Fibroblast of the aortic adventitia (primary cell): ENCODE measurements around the gene DUSP9. TPM values are rescaled to one million over a fixed set of nuclear protein-coding genes. Genes with fewer than 3 reads are reported as not detected.

Experiments used
- DNase-seq: peaks from one replicate; pipeline ENCODE4 v3.0.0-alpha.2; 2010; ENCODE audit warnings: low read depth
- H3K4me3 ChIP-seq: 2 replicates; pipeline ENCODE4 v1.5.1; 2011; ENCODE audit warnings: low read depth, mild to moderate bottlenecking, control low read depth, low read length, moderate library complexity
- total RNA-seq: library from RNA; depleted of rRNA; stranded (reverse); fragments of >200 nt; gene quantifications from 2 replicates; pipeline ENCODE4 v1.2.3, GENCODE V29; 2012; ENCODE audit warnings: low replicate concordance
- TF ChIP-seq, protein P1 (sequence below): IDR thresholded peaks from 2 replicates; pipeline ENCODE4 v1.5.1; 2011; ENCODE audit warnings: mild to moderate bottlenecking, low read length, control low read depth, inconsistent platforms; ENCODE audit not compliant: insufficient read depth

DUSP9 gene
- total RNA-seq, 1 donor, result not detected

DNA sequence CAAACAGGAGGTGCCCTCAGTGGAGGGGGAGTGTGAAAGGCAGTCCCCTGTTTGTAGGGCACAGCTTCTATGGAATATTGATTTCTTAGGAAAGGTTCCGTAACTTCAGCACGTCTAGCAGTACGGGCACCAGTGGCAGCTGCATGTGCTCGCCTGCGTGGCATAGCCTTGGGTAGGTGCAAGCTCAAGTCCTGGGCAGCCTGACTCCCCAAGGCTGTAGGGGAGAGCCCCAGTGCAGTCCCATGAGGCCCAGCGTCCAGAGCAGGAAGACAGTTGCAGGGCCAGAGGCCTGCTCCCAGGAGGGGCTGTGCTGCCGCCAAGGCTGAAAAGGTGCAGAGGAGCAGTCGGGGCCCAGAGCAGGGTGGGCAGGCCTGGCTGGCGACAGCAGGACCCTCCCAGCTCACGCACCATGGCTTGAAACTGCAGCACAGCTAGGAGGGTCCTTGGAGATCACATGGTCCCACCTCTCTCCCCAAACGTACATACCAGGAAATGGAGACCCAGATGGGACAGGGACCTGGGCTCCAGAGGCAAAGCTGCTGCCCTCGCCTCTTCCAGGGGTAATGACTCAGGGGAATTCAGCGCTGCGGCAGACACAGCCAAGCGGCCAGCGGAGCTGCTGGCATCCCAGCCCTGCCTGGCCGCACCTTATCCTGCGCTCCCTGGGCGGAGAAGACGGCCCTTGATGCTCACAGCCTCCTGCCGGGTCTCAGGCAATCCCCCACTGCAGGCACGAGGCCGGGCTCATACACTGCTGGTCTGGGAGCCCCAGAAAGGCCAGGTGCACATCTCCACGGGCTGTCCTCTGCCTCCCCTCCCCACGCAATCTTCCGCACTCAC, 6.0 kb upstream of the DUSP9 start:
- H3K4me3 ChIP-seq, result no peak overlapping the region
- no peak for DNase-seq
- TF ChIP-seq, protein P1, sequence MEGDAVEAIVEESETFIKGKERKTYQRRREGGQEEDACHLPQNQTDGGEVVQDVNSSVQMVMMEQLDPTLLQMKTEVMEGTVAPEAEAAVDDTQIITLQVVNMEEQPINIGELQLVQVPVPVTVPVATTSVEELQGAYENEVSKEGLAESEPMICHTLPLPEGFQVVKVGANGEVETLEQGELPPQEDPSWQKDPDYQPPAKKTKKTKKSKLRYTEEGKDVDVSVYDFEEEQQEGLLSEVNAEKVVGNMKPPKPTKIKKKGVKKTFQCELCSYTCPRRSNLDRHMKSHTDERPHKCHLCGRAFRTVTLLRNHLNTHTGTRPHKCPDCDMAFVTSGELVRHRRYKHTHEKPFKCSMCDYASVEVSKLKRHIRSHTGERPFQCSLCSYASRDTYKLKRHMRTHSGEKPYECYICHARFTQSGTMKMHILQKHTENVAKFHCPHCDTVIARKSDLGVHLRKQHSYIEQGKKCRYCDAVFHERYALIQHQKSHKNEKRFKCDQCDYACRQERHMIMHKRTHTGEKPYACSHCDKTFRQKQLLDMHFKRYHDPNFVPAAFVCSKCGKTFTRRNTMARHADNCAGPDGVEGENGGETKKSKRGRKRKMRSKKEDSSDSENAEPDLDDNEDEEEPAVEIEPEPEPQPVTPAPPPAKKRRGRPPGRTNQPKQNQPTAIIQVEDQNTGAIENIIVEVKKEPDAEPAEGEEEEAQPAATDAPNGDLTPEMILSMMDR, result no peak

DNA sequence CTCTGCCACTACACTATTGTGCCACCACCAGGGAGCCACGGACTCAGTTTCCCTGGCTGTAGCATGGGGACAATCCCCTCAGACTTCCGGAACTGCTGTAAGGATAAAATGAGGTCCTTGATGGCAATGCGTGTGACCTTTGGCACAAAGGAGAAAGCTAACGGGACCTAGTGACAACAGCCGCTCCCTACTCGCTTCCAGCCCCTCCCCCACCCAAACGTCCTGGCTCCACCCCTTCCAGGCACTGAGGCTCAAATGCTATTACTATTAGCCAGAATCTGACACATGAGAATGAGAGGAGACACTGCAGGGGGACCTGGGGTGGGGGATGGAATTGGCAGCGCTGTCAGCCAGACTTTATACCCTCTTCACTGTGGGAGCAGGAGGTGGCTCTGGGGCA, 5.4 kb upstream of the DUSP9 start:
- TF ChIP-seq, protein P1, result no peak
- H3K4me3 ChIP-seq, result no peak overlapping the region
- DNase-seq, result no peak

DNA sequence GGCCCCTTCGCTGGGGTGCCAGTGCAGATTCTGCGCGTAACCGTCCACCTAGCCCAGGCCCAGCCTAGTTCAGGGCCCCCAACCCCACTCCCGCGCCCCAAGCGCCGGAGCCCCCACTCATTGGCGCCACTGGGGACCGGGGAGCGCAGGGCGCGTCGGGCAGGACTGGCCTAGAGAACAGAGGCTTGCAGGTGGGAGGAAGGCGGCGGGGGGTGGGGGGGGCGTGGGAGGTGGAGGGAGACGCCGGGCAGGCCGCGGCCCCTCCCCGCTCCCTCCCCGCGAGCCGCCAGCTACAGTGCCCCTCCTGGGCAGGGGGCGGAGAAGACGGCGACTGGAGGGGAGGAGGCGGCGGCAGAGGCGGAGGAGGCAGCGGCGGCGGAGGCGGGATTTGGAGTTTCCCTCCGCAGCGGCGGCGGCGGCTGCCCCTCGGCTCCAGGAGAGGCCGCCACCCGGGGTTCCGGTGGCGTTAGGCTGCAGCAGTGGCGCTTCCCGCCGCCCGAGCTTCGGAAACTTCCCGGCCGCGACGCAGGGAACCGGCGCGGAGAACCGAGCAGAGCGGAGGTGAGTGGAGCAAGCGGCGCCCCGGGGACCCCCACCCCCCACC, 4.8 kb upstream of the DUSP9 start:
- DNase-seq, result no peak
- H3K4me3 ChIP-seq, result no peak overlapping the region
- TF ChIP-seq, protein P1, result no peak

DNA sequence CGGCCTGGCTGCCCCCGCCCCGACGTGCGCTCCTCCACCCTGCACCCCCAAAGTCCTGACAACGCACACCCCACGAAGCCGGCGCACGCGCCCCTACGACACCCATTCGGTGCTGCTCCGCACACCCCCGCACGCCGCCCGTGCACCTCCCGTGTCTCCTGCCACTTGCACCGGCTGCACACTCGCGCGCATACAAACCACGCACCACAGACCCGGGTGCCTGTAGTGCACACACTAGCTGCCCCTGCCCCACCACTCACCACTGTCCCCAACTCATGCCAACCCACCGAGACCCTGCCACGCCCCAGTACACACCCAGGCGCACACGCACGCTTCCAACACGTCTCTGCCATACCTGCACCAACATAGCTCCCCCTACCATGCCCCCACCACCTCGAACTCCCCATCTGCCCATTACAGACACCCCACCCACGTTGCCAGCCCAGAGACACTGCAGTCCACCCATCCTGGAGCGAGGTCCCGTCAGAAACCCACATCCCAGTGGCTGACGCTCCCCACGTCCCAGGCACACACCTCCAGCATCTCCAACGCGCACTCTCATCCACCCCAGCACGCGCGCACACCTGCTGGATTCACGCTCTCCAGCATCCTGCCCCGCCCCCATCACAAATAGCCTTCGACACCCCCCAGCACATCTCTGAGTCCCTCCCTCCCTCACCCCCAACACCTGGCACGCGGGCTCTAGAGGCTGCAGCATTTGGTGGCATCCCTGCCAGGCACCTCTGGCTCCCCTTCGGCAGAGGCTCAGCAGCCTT, 4.2 kb upstream of the DUSP9 start:
- DNase-seq, result no peak
- no peak overlapping the region for H3K4me3 ChIP-seq
- TF ChIP-seq, protein P1, result no peak

DNA sequence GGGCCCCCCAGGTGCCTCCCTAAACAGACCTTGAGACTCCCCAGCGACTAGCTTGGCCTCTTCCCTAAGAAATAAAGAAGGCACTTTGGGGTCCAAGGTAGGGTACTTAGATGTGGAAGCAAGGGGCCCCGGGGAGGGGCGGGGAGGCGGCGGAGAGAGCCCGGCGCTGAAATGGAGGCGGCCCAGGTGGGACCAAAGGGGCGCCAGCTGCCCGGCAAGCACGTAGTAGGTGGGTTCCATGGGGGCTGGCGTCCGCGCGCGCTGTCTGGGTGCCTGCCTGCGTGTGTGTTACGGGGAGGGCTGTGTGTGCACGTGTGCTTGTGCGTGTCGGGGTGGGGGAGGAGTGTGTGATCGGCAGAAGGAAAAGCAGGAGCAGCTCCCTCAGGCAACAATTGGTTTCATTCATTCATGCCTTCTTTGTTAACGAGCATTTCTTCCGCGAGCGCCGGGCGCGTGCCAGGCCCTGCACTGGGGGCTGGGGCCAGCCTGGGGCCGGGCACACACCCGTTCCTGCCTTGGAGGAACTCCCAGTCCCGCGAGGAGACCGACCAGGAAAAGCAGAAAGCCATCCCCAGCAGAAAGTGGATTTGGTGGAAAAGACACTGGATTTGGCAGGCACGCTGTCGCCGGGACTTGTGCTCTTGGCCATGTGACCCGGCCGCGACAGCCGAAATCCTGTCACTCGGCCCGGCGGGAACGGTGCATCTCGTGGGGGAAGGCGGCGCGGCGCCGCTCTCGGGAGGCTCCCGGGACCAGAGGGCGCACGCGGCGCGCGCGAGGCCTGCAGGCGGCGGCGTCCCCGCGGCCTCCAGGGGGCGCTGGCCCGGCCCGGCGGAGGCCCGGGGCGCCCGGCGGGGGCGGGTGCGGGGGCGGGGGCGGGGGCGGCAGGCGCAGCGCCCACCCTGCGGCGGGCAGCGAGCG, 3.3 kb upstream of the DUSP9 start:
- H3K4me3 ChIP-seq, result peak overlapping the region; percentile 37
- TF ChIP-seq, protein P1, result no peak
- DNase-seq, result no peak
